Activated CD8-positive, alpha-beta T cell treated with anti-CD3 and anti-CD28 coated beads for 36 hours (primary cell): ENCODE data around the gene MYO6. TPM values are rescaled to one million over a fixed set of nuclear protein-coding genes. Genes with fewer than 3 reads are reported as not detected.

Experiments
- ATAC-seq: fragments of 200-7000 bp; cut with Tn5 transposase; one replicate; pipeline ENCODE4 v1.10.0; 2021; ENCODE audit warnings: mild to moderate bottlenecking, moderate library complexity
- CTCF ChIA-PET: fragments of 350-600 bp; sonication (Branson Sonifier 250); formaldehyde crosslinking; loops from one replicate; lab custom pipeline; 2021; ENCODE audit warnings: antibody characterized with exemption; lab: Charles Lee
- POLR2A ChIA-PET: fragments of 350-600 bp; sonication (Branson Sonifier 250); formaldehyde crosslinking; loops from one replicate; lab custom pipeline; 2021; ENCODE audit warnings: antibody characterized with exemption; lab: Charles Lee
- DNase-seq: peaks from one replicate; pipeline ENCODE4 v3.0.0-alpha.2; 2020
- H3K27ac Mint-ChIP-seq: one replicate; pipeline ENCODE4 v1.8.0; 2021; ENCODE audit warnings: mild to moderate bottlenecking, mixed read lengths
- H3K27me3 Mint-ChIP-seq: one replicate; pipeline ENCODE4 v1.8.0; 2021; ENCODE audit warnings: mixed read lengths
- H3K36me3 Mint-ChIP-seq: one replicate; pipeline ENCODE4 v1.8.0; 2021; ENCODE audit warnings: low read depth, mixed read lengths
- H3K4me1 Mint-ChIP-seq: one replicate; pipeline ENCODE4 v1.8.0; 2021; ENCODE audit warnings: low read depth, mixed read lengths
- H3K4me3 Mint-ChIP-seq: one replicate; pipeline ENCODE4 v1.8.0; 2021; ENCODE audit warnings: mild to moderate bottlenecking, moderate library complexity, mixed read lengths
- H3K9me3 Mint-ChIP-seq: one replicate; pipeline ENCODE4 v1.8.0; 2021; ENCODE audit warnings: mixed read lengths
- intact Hi-C: fragments of 100-400 bp; cut with micrococcal nuclease; formaldehyde crosslinking; loops from one replicate; pipeline ENCODE4 v1.10.0; 2022
- total RNA-seq, 2 experiments: library from RNA; stranded (reverse); gene quantifications; one replicate each; pipeline ENCODE4 v1.2.3, GENCODE V29; 2021
- TF ChIP-seq, protein P1 (sequence below): fragments of 200-600 bp; IDR thresholded peaks from one replicate; pipeline ENCODE4 v1.8.0; 2022; ENCODE audit warnings: antibody characterized with exemption, mild to moderate bottlenecking

Gene MYO6
- total RNA-seq, 2 experiments from 2014 or later: 1.4 TPM

DNA sequence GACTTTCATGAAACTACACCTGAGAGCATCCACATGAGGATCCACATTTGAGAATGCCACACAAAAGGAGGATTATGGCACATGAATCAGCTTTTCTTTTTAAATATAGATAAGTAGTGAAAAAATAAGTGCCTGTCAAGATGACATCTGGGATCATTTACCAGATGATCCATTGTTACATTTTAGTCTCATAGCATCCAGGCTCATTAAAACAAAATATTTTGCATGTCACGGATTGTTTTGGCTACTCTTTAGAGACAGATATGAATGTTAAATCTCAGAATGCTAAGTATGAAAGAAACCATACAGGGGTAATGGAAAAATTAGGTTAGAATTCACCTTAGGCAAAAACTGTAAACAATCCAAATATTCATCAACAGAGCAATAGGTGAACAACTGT, 66.7 kb downstream of the MYO6 start:
- TF ChIP-seq, protein P1, sequence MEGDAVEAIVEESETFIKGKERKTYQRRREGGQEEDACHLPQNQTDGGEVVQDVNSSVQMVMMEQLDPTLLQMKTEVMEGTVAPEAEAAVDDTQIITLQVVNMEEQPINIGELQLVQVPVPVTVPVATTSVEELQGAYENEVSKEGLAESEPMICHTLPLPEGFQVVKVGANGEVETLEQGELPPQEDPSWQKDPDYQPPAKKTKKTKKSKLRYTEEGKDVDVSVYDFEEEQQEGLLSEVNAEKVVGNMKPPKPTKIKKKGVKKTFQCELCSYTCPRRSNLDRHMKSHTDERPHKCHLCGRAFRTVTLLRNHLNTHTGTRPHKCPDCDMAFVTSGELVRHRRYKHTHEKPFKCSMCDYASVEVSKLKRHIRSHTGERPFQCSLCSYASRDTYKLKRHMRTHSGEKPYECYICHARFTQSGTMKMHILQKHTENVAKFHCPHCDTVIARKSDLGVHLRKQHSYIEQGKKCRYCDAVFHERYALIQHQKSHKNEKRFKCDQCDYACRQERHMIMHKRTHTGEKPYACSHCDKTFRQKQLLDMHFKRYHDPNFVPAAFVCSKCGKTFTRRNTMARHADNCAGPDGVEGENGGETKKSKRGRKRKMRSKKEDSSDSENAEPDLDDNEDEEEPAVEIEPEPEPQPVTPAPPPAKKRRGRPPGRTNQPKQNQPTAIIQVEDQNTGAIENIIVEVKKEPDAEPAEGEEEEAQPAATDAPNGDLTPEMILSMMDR: no peak
- ATAC-seq: no peak
- ChIA-PET CTCF (no interaction called here), POLR2A (no interaction called here)
- no peaks in the 10 kb centered on the region for H3K9me3 Mint-ChIP-seq
- H3K4me3 Mint-ChIP-seq: no peak overlapping the region
- intact Hi-C loops: no loop called here
- peaks cover 3% of the 10 kb centered on the region for H3K27me3 Mint-ChIP-seq
- H3K36me3 Mint-ChIP-seq: no peaks in the 10 kb centered on the region
- no peak for DNase-seq
- no peak overlapping the region for H3K27ac Mint-ChIP-seq
- no peaks in the 10 kb centered on the region for H3K4me1 Mint-ChIP-seq

- Mint-ChIP-seq H3K36me3 (no peaks in the 10 kb centered on the region), H3K27me3 (peaks cover 2% of the 10 kb centered on the region), H3K27ac (no peak overlapping the region), H3K9me3 (no peaks in the 10 kb centered on the region), H3K4me1 (no peaks in the 10 kb centered on the region), H3K4me3 (no peak overlapping the region)
- ATAC-seq (no peak), DNase-seq (no peak)
- ChIA-PET CTCF (no interaction called here), POLR2A (no interaction called here)
- intact Hi-C loops: no loop called here
- TF ChIP-seq, protein P1: no peak
Measured at GRCh38 chr6:75818098-75818855, 69.2 kb downstream of the MYO6 start.

DNA sequence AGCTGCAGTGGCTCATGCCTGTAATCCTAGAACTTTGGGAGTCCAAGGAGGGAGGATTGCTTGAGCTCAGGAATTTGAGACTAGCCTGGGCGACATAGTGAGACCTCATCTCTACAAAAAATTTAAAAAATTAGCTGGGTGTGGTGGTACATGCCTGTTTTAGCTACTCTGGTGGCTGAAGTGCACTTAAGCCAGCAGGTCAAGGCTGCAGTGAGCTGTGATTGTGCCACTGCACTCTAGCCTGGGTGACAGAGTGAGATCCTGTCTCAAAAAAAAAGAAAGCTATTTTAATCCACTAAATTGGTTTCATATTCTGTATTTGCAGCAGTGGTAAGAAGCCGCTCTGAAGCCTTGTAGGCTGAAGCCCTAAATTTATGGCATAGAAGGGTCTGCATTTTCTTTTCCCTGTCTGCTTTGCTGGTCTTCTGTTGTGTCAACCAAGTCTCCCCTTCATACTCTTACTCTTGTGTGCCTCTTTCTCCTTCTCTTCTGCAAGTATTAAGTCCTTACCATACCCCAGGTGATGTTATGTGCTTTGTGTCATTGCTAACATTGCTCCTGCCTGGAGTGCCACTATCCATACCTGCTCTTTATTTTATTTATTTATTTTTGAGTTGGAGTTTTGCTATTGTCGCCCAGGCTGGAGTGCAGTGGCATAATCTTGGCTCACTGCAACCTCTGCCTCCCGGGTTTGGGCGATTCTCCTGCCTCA, 70.9 kb downstream of the MYO6 start:
- no peak for ATAC-seq
- Mint-ChIP-seq H3K36me3 (no peaks in the 10 kb centered on the region), H3K27ac (no peak overlapping the region), H3K4me1 (no peaks in the 10 kb centered on the region), H3K27me3 (peaks cover 5% of the 10 kb centered on the region), H3K9me3 (no peaks in the 10 kb centered on the region), H3K4me3 (no peak overlapping the region)
- intact Hi-C loops: no loop called here
- ChIA-PET POLR2A (no interaction called here), CTCF (no interaction called here)
- TF ChIP-seq, protein P1: no peak
- DNase-seq: no peak

DNA sequence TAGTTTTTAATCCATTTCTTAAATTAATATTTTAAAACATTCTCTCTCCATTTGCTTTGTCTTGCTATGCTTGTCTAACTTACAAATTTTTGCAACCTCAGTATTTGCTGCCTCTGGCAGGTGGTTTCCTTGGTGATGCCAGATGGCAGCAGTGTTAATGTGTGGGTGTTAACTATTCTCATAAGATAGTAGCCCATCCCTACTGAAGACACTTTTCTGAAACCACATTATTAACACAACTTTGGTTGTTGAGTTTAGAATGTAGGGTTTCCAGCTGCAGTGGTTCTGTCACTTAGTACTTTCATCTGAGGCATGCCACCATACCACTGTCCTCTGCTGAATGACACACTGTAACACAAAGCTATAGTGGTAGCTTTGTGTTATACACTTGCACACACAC, 75.1 kb downstream of the MYO6 start:
- H3K27ac Mint-ChIP-seq: no peak overlapping the region
- no peaks in the 10 kb centered on the region for H3K4me1 Mint-ChIP-seq
- CTCF ChIA-PET: interaction anchor here (1.8 kb wide), 1 partner anchor 69 kb away, joined by 6 read pairs; no protein-coding TSS in a partner anchor
- POLR2A ChIA-PET: no interaction called here
- TF ChIP-seq, protein P1: no peak
- H3K4me3 Mint-ChIP-seq: no peak overlapping the region
- no peaks in the 10 kb centered on the region for H3K36me3 Mint-ChIP-seq
- H3K27me3 Mint-ChIP-seq: peaks cover 5% of the 10 kb centered on the region
- ATAC-seq: no peak
- no peak for DNase-seq
- no peaks in the 10 kb centered on the region for H3K9me3 Mint-ChIP-seq
- intact Hi-C loops: no loop called here

DNA sequence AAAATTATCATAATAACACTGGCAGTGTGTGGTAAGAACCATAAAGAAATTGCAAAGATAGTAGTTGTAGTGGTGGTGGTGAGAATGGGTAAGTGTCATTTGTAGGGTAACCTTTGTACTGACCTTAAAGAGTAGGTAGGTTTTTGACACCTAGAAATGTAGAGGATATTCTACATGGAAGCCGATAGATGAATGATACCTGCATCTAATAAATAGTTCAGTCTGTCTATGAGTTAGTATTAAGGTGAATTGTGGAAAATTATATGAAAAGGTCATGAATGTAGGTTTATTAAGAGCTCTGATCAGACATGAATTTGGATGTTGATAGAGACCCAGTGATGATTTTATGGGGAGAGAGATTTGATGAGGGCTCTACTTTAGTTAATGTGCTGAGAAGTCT, 78.1 kb downstream of the MYO6 start:
- Mint-ChIP-seq H3K9me3 (no peaks in the 10 kb centered on the region), H3K4me1 (peaks cover 10% of the 10 kb centered on the region), H3K4me3 (no peak overlapping the region), H3K27ac (no peak overlapping the region), H3K27me3 (peaks cover 5% of the 10 kb centered on the region), H3K36me3 (no peaks in the 10 kb centered on the region)
- intact Hi-C loops: no loop called here
- CTCF ChIA-PET: no interaction called here
- ATAC-seq (no peak), DNase-seq (no peak)
- POLR2A ChIA-PET: no interaction called here
- TF ChIP-seq, protein P1: no peak
